Activated CD4-positive, alpha-beta T cell treated with anti-CD3 and anti-CD28 coated beads for 4 hours (primary cell): Measurements from ENCODE around the gene MAPK12.

Experiments
- DNase-seq, 2 donors: peaks; one replicate each; pipeline ENCODE4 v3.0.0-alpha.2; 2020

The MAPK12 gene

GRCh38 chr22:50250555-50251476 lies 10.7 kb downstream of the MAPK12 start, which contains the start of gene HDAC10:
Gene HDAC10 (minus strand): TSS chr22:50251265. CDS start chr22:50251032, 233 bp downstream.
- DNase-seq = peak; percentile 70 to 77

GRCh38 chr22:50250249-50250554 lies 11.3 kb downstream of the MAPK12 start:
- DNase-seq = no peak

- DNase-seq = no peak
Measured at GRCh38 chr22:50249341-50250248, 11.9 kb downstream of the MAPK12 start.

- DNase-seq = no peak
Measured at GRCh38 chr22:50248196-50249081, 13.0 kb downstream of the MAPK12 start.

- peak; percentile 38 to 48 for DNase-seq
Measured at GRCh38 chr22:50247748-50248147, 13.7 kb downstream of the MAPK12 start.

- DNase-seq = no peak
Measured at GRCh38 chr22:50246242-50247175, 15.0 kb downstream of the MAPK12 start.

GRCh38 chr22:50245214-50246072 lies 16.0 kb downstream of the MAPK12 start:
- peak; percentile 81 to 88 for DNase-seq

- DNase-seq = peak; percentile 91 to 93
Measured at GRCh38 chr22:50244420-50245213, 16.9 kb downstream of the MAPK12 start, which contains the start of gene TUBGCP6. Gene TUBGCP6 (minus strand): TSS chr22:50245023. CDS start chr22:50244459, 564 bp downstream.

GRCh38 chr22:50243685-50244419 lies 17.6 kb downstream of the MAPK12 start:
- DNase-seq = no peak

GRCh38 chr22:50242406-50242949 lies 19.0 kb downstream of the MAPK12 start:
- DNase-seq = no peak

GRCh38 chr22:50238755-50239154 lies 22.7 kb downstream of the MAPK12 start:
- no peak for DNase-seq

- no peak for DNase-seq
Measured at GRCh38 chr22:50236731-50237409, 24.6 kb downstream of the MAPK12 start.

- DNase-seq = no peak
Measured at GRCh38 chr22:50233223-50233622, 28.3 kb downstream of the MAPK12 start.

GRCh38 chr22:50232481-50233151 lies 28.9 kb downstream of the MAPK12 start:
- DNase-seq = no peak

- no peak for DNase-seq
Measured at GRCh38 chr22:50229370-50229769, 32.1 kb downstream of the MAPK12 start.

- no peak for DNase-seq
Measured at GRCh38 chr22:50228366-50228765, 33.1 kb downstream of the MAPK12 start.

GRCh38 chr22:50227579-50228215 lies 33.8 kb downstream of the MAPK12 start:
- no peak for DNase-seq
